HG03095 (cell line): ENCODE data around the gene CMC2.
A peak's percentile ranks its signal among the peaks of the same experiment; 100 is the strongest.

ENCODE experiments used
- ATAC-seq: cut with Tn5 transposase; IDR thresholded peaks from one replicate; pipeline ENCODE4 v1.9.1; 2021; ENCODE audit warnings: moderate library complexity; ENCODE audit not compliant: unreplicated experiment

The CMC2 gene

DNA sequence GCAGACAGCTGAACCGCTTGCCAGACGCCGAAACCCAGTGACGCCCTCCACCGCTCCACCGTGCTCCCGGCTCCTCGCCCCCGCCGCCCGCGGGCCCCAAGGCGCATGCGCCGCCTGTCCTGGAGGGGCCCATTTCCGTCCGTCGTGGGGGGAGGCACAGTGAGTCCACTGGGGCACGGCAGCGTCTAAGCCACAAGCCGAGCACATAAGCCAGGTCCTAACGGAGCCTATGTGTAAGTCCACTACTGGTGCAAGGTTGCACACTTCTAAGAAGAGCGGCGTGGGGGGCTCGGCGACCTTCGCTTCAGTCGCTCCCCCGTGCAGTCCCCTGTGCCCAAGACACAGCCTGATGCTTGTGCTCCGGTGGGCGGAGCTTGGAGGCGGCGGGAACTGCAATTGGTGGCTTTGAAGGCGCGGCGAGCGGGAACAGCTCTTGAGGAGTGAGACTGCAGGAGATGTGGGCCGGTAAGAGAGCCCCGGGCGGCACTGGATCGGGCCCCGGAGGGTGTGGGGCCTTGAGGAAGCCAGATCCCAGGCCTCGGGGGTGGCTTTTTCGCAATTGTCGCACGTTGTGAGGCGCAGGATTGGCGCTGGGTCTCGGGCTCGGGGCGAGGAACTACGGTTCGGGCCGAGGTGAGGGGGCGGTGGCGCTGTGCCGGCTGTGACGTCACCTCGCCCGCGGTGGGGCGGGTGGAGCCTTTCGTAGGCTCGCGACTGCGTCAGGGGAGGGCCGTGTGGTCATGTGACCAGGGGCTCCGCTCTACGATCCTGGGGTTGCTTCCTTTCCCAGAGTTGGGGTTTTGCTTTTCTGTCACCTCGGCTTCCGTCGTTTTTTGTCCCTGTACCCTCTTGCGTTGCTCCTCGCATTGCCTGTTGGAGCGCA, at the start of gene CMC2, which contains the start of gene CENPN:
Gene CMC2, minus strand, starts transcription at position 73 of the 883 bp plus-strand sequence. CDS start 9,491 bp downstream, outside the sequence.
Gene CENPN, plus strand, starts transcription at position 402 of the 883 bp plus-strand sequence. CDS start 4,726 bp downstream, outside the sequence.
- peak; percentile 75 for ATAC-seq

GRCh38 chr16:81053761-81054160, 47.1 kb upstream of the CMC2 start:
- ATAC-seq: no peak

- no peak for ATAC-seq
These were observed 36.1 kb upstream of the CMC2 start for GRCh38 chr16:81042821-81043220.

DNA sequence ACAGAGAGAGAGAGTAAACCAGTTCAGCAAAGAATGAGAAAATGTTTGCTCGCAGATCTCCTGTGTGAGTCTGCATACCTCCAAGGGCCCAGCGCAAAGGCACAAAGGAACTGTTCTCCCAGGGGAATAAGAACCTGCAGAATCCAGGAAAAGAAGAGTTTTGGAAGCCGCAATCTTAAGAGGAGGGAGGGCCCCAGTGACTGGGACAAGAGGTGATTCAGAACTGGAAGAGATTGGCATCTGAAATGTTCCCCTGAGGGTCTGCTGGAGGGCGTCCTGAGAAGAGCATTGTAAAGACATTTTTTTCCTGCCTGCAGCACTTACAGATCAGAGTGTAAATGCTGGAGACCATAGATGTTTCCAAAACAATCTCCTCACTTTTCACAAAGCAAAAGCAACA, 35.0 kb upstream of the CMC2 start:
- no peak for ATAC-seq

DNA sequence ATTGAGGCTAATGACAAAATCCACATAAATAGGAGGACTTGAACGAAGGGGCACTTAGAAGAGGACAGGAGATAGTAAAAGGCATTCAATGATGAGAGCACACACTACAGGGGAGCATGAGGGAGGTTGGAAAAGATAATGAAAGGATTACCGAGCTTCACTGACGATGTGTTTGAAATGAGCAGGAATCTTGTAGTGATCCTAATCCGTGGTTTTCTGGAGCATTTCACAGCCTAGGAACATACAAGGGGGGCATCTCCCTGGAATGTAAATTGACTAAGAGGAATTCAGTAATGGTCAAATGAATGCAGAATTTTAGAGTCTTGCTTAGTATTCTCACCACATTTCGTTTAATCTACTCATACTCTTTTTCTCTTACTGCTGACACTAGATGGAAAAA, 34.2 kb upstream of the CMC2 start:
- no peak for ATAC-seq

DNA sequence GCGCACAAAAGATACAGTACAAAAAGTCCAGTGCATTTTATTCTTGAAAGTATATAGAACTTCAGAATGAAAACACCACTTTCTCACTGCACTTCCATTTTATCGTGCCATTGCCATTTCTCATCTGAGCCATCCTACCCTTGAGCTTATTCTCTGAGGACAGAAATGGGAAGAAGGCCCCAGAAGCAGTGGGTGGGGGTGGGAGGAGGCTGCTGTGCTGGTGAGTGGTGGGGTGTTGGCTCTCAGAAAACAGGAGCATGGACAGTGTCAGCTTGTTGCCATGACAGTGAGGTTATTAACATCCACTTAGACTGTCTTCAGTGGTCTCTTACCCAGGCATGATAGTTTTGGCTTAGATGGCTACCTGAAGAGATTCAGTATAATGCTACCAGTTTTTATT, 33.4 kb upstream of the CMC2 start:
- ATAC-seq: no peak

- ATAC-seq: no peak
These were observed 30.2 kb upstream of the CMC2 start for GRCh38 chr16:81036751-81037350.

- ATAC-seq: peak; percentile 46
These were observed 29.5 kb upstream of the CMC2 start for GRCh38 chr16:81035975-81036750.

DNA sequence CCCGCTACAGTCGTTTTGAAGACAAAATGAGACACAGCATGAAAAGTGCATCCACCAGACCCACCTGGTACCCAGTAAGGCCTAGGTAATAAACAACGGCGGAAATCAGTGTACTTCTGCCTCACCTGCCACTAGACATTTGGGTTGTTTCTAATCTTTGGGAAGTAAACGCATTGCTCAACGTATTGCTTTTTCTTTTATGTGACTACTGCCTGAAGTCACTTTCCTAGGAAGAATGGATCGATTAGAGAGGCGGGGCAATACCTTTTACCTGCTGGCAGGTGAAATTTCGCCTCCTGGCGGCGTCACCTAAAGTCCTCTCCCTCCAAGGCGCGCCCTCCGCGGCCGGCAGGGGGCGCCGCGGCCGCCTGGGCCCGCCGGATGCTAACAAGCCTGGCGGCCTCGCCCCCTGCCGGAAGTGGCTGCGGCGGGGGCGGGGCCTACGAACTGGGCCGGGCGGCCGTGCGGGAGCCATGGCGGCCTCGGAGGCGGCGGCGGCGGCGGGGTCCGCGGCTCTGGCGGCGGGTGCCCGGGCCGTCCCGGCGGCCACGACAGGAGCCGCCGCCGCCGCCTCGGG, 28.8 kb upstream of the CMC2 start, which contains the start of gene ATMIN:
Gene ATMIN, plus strand, starts transcription at position 445 of the 577 bp plus-strand sequence. Its CDS starts 29 bp downstream, at position 474.
- peak; percentile 90 for ATAC-seq

DNA sequence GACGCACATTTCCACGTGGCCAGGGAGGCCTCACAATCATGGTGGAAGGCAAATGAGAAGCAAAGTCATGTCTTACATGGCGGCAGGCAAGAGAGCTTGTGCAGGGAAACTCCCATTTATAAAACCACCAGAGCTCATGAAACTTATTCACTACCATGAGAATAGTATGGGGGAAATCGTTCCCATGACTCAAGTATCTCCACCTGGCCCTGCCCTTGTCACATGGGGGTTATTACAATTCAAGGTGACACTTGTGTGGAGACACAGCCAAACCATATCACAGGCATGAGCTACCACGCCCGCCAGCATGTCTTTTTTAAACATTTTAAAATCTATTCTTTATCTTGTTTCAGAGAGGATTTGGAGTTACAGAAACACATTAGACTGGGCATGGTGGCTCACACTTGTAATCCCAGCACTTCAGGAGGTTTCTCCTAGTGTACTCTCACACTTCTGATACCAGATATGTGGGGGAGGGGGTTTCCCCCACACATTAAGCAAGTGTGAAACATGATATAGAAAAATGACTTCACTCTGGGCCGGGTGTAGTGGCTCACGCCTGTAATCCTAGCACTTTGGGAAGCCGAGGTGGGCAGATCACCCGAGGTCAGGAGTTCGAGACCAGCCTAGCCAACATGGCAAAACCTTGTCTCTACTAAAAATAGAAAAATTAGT, 23.4 kb upstream of the CMC2 start:
- ATAC-seq: no peak

DNA sequence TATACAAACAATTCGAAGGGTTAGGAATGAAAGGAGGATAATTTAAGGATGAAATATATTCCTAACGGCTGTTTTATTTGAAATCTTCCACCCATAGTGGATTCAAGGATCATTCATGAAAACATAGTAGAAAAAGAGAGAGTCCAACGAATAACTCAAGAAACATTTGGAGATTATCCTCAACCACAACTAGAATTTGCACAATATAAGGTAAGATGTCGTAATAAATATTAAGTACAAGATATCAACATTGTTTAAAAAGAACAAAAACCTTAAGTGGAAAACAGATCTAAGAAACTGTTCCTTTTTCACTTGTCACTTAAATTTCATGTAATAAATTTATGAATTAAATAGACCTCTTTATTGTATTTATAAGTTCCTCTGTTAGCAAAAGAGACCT, 19.7 kb upstream of the CMC2 start:
- no peak for ATAC-seq

DNA sequence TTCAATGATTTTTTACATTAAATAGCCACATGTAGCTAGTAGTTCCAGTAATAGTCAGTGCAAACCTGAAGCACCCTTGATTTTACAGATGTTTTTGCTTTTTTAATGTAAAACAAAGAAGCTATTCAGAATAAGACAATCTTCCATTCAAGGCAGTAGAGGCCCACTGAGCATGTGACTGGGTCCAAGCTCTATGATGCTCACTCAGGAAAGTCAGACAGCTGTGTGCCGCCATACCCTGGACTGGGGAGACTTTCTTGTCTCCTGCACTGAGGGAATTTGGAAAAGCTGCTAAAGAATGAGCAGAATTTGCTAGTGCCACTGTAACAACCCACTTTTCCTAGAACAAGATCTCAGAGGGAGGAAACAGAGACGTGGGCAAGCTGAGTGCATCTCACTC, 11.8 kb upstream of the CMC2 start:
- ATAC-seq: no peak

GRCh38 chr16:81014672-81015071, 8.0 kb upstream of the CMC2 start:
- ATAC-seq: no peak

- ATAC-seq: no peak
These were observed 6.3 kb upstream of the CMC2 start for GRCh38 chr16:81012974-81013373.

GRCh38 chr16:81008505-81008789, 1.8 kb upstream of the CMC2 start:
- no peak for ATAC-seq

- ATAC-seq: peak; percentile 28
These were observed 373 bp downstream of the CMC2 start for GRCh38 chr16:81006211-81006812.

GRCh38 chr16:81005610-81006161, 999 bp downstream of the CMC2 start:
- ATAC-seq: no peak

GRCh38 chr16:81004646-81005353, 1.9 kb downstream of the CMC2 start:
- no peak for ATAC-seq
